ENCODE results near the gene THBS4.

THBS4 gene

GRCh38 chr5:80048084-80048780, 13.1 kb downstream of the THBS4 start:
- Histone ChIP-seq H3K9ac (ENCODE audit: insufficient read length, low read depth) (no peak overlapping the region), H3K9me3 (ENCODE audit: insufficient read depth, low read length) (no peaks in the 10 kb centered on the region), H3K36me3 (ENCODE audit: insufficient read depth, insufficient read length, low read length) (no peaks in the 10 kb centered on the region), H3K27me3 (ENCODE audit: insufficient read depth, insufficient read length) (no peaks in the 10 kb centered on the region), H3K4me3 (ENCODE audit: insufficient read length, low read depth) (no peak overlapping the region), H3K4me1 (ENCODE audit: insufficient read depth, insufficient read length) (no peaks in the 10 kb centered on the region)
- no peak for DNase-seq (ENCODE audit: low read depth, low spot score)
- no peak for TF ChIP-seq SUZ12 (IDR thresholded peaks at IDR 0.05; ENCODE audit: extremely low read depth, insufficient read depth, insufficient read length)
- TF ChIP-seq ZNF274 (IDR thresholded peaks at IDR 0.05; ENCODE audit: low read depth, low read length): no peak
- TF ChIP-seq YY1 (IDR thresholded peaks at IDR 0.05; ENCODE audit: insufficient read depth, insufficient read length): no peak

GRCh38 chr5:80052464-80052863, 17.3 kb downstream of the THBS4 start:
- no peaks in the 10 kb centered on the region for H3K36me3 ChIP-seq (ENCODE audit: insufficient read depth, insufficient read length, low read length)
- H3K4me3 ChIP-seq (ENCODE audit: insufficient read length, low read depth): no peak overlapping the region
- no peak overlapping the region for H3K9ac ChIP-seq (ENCODE audit: insufficient read length, low read depth)
- no peaks in the 10 kb centered on the region for H3K27me3 ChIP-seq (ENCODE audit: insufficient read depth, insufficient read length)
- no peaks in the 10 kb centered on the region for H3K4me1 ChIP-seq (ENCODE audit: insufficient read depth, insufficient read length)
- TF ChIP-seq YY1 (IDR thresholded peaks at IDR 0.05; ENCODE audit: insufficient read depth, insufficient read length) (no peak), ZNF274 (IDR thresholded peaks at IDR 0.05; ENCODE audit: low read depth, low read length) (no peak), SUZ12 (IDR thresholded peaks at IDR 0.05; ENCODE audit: extremely low read depth, insufficient read depth, insufficient read length) (no peak)
- H3K9me3 ChIP-seq (ENCODE audit: insufficient read depth, low read length): no peaks in the 10 kb centered on the region
- DNase-seq (ENCODE audit: low read depth, low spot score): no peak

- H3K9ac ChIP-seq (ENCODE audit: insufficient read length, low read depth): no peak overlapping the region
- no peaks in the 10 kb centered on the region for H3K36me3 ChIP-seq (ENCODE audit: insufficient read depth, insufficient read length, low read length)
- DNase-seq (ENCODE audit: low read depth, low spot score): no peak
- no peaks in the 10 kb centered on the region for H3K4me1 ChIP-seq (ENCODE audit: insufficient read depth, insufficient read length)
- H3K4me3 ChIP-seq (ENCODE audit: insufficient read length, low read depth): no peak overlapping the region
- H3K9me3 ChIP-seq (ENCODE audit: insufficient read depth, low read length): no peaks in the 10 kb centered on the region
- no peaks in the 10 kb centered on the region for H3K27me3 ChIP-seq (ENCODE audit: insufficient read depth, insufficient read length)
- no peak for TF ChIP-seq ZNF274 (IDR thresholded peaks at IDR 0.05; ENCODE audit: low read depth, low read length)
- no peak for TF ChIP-seq SUZ12 (IDR thresholded peaks at IDR 0.05; ENCODE audit: extremely low read depth, insufficient read depth, insufficient read length)
- no peak for TF ChIP-seq YY1 (IDR thresholded peaks at IDR 0.05; ENCODE audit: insufficient read depth, insufficient read length)
Measured at GRCh38 chr5:80054682-80055081, 19.5 kb downstream of the THBS4 start.

GRCh38 chr5:80055491-80056170, 20.5 kb downstream of the THBS4 start:
- no peak for DNase-seq (ENCODE audit: low read depth, low spot score)

GRCh38 chr5:80057099-80057498, 22.0 kb downstream of the THBS4 start:
- no peak for TF ChIP-seq SUZ12 (IDR thresholded peaks at IDR 0.05; ENCODE audit: extremely low read depth, insufficient read depth, insufficient read length)
- no peak for TF ChIP-seq YY1 (IDR thresholded peaks at IDR 0.05; ENCODE audit: insufficient read depth, insufficient read length)
- TF ChIP-seq ZNF274 (IDR thresholded peaks at IDR 0.05; ENCODE audit: low read depth, low read length): no peak
- no peak for DNase-seq (ENCODE audit: low read depth, low spot score)
- no peak overlapping the region for H3K9ac ChIP-seq (ENCODE audit: insufficient read length, low read depth)
- H3K9me3 ChIP-seq (ENCODE audit: insufficient read depth, low read length): no peaks in the 10 kb centered on the region
- H3K36me3 ChIP-seq (ENCODE audit: insufficient read depth, insufficient read length, low read length): no peaks in the 10 kb centered on the region
- H3K4me1 ChIP-seq (ENCODE audit: insufficient read depth, insufficient read length): no peaks in the 10 kb centered on the region
- H3K4me3 ChIP-seq (ENCODE audit: insufficient read length, low read depth): no peak overlapping the region
- no peaks in the 10 kb centered on the region for H3K27me3 ChIP-seq (ENCODE audit: insufficient read depth, insufficient read length)

More at GRCh38 chr5:80055491-80056170, 20.5 kb downstream of the THBS4 start:
- Histone ChIP-seq H3K4me1 (ENCODE audit: insufficient read depth, insufficient read length) (no peaks in the 10 kb centered on the region), H3K4me3 (ENCODE audit: insufficient read length, low read depth) (no peak overlapping the region), H3K9me3 (ENCODE audit: insufficient read depth, low read length) (no peaks in the 10 kb centered on the region), H3K9ac (ENCODE audit: insufficient read length, low read depth) (no peak overlapping the region), H3K36me3 (ENCODE audit: insufficient read depth, insufficient read length, low read length) (no peaks in the 10 kb centered on the region), H3K27me3 (ENCODE audit: insufficient read depth, insufficient read length) (no peaks in the 10 kb centered on the region)
- TF ChIP-seq ZNF274 (IDR thresholded peaks at IDR 0.05; ENCODE audit: low read depth, low read length) (no peak), SUZ12 (IDR thresholded peaks at IDR 0.05; ENCODE audit: extremely low read depth, insufficient read depth, insufficient read length) (no peak), YY1 (IDR thresholded peaks at IDR 0.05; ENCODE audit: insufficient read depth, insufficient read length) (no peak)

- Histone ChIP-seq H3K27me3 (ENCODE audit: insufficient read depth, insufficient read length) (no peaks in the 10 kb centered on the region), H3K9me3 (ENCODE audit: insufficient read depth, low read length) (no peaks in the 10 kb centered on the region), H3K4me3 (ENCODE audit: insufficient read length, low read depth) (no peak overlapping the region), H3K9ac (ENCODE audit: insufficient read length, low read depth) (no peak overlapping the region), H3K36me3 (ENCODE audit: insufficient read depth, insufficient read length, low read length) (no peaks in the 10 kb centered on the region), H3K4me1 (ENCODE audit: insufficient read depth, insufficient read length) (no peaks in the 10 kb centered on the region)
- TF ChIP-seq SUZ12 (IDR thresholded peaks at IDR 0.05; ENCODE audit: extremely low read depth, insufficient read depth, insufficient read length): no peak
- TF ChIP-seq YY1 (IDR thresholded peaks at IDR 0.05; ENCODE audit: insufficient read depth, insufficient read length): no peak
- no peak for TF ChIP-seq ZNF274 (IDR thresholded peaks at IDR 0.05; ENCODE audit: low read depth, low read length)
- DNase-seq (ENCODE audit: low read depth, low spot score): no peak
Measured at GRCh38 chr5:80057921-80058320, 22.8 kb downstream of the THBS4 start.

GRCh38 chr5:80059354-80059980, 24.3 kb downstream of the THBS4 start:
- H3K9ac ChIP-seq (ENCODE audit: insufficient read length, low read depth): no peak overlapping the region
- no peaks in the 10 kb centered on the region for H3K27me3 ChIP-seq (ENCODE audit: insufficient read depth, insufficient read length)
- TF ChIP-seq SUZ12 (IDR thresholded peaks at IDR 0.05; ENCODE audit: extremely low read depth, insufficient read depth, insufficient read length): no peak
- no peak for TF ChIP-seq ZNF274 (IDR thresholded peaks at IDR 0.05; ENCODE audit: low read depth, low read length)
- TF ChIP-seq YY1 (IDR thresholded peaks at IDR 0.05; ENCODE audit: insufficient read depth, insufficient read length): no peak
- H3K9me3 ChIP-seq (ENCODE audit: insufficient read depth, low read length): no peaks in the 10 kb centered on the region
- DNase-seq (ENCODE audit: low read depth, low spot score): no peak
- no peak overlapping the region for H3K4me3 ChIP-seq (ENCODE audit: insufficient read length, low read depth)
- H3K4me1 ChIP-seq (ENCODE audit: insufficient read depth, insufficient read length): no peaks in the 10 kb centered on the region
- no peaks in the 10 kb centered on the region for H3K36me3 ChIP-seq (ENCODE audit: insufficient read depth, insufficient read length, low read length)

Measured in NT2/D1 (cell line).